NB4 (cell line): ENCODE measurements around the gene PDK2.
"Not testable (repeated sequence)": the region's sequence is repeated elsewhere in the genome, so short reads cannot be mapped to it uniquely, and the experiment has no call there.

Experiments used
- DNase-seq: peaks from one replicate; pipeline ENCODE4 v3.0.0; 2010; ENCODE audit warnings: low read depth
- H3K4me3 ChIP-seq: one replicate; pipeline ENCODE4 v1.5.1; 2011; ENCODE audit warnings: mild to moderate bottlenecking, low read depth, low read length, moderate library complexity
- CTCF ChIP-seq: IDR thresholded peaks from one replicate; pipeline ENCODE4 v1.5.1; 2012; ENCODE audit warnings: low read depth, low read length
- MAX ChIP-seq: IDR thresholded peaks from 2 replicates; pipeline ENCODE4 v1.6.1; 2011; ENCODE audit warnings: low read depth, low read length
- MYC ChIP-seq: IDR thresholded peaks from 2 replicates; pipeline ENCODE4 v1.6.1; 2011; ENCODE audit warnings: low read depth, low read length
- POLR2A ChIP-seq: IDR thresholded peaks from 2 replicates; pipeline ENCODE4 v1.6.1; 2011; ENCODE audit warnings: mild to moderate bottlenecking; ENCODE audit not compliant: insufficient read length; ENCODE audit errors: extremely low read depth

The PDK2 gene

GRCh38 chr17:50060951-50061712 lies 34.0 kb upstream of the PDK2 start:
- no peak for TF ChIP-seq POLR2A
- TF ChIP-seq MAX = no peak
- TF ChIP-seq MYC = no peak
- no peak for TF ChIP-seq CTCF
- DNase-seq = no peak
- no peak overlapping the region for H3K4me3 ChIP-seq

GRCh38 chr17:50061713-50062045 lies 33.5 kb upstream of the PDK2 start:
- DNase-seq, H3K4me3 ChIP-seq: not testable (repeated sequence)

- H3K4me3 ChIP-seq = no peak overlapping the region
- DNase-seq = no peak
- no peak for TF ChIP-seq MAX
- TF ChIP-seq POLR2A = no peak
- no peak for TF ChIP-seq CTCF
- TF ChIP-seq MYC = no peak
These were observed 32.6 kb upstream of the PDK2 start for GRCh38 chr17:50062293-50063243.

GRCh38 chr17:50063561-50064252 lies 31.4 kb upstream of the PDK2 start:
- TF ChIP-seq POLR2A (no peak), MYC (no peak), MAX (no peak), CTCF (no peak)
- DNase-seq = no peak
- H3K4me3 ChIP-seq = no peak overlapping the region

GRCh38 chr17:50064253-50065001 lies 30.7 kb upstream of the PDK2 start:
- peak; percentile 90 for DNase-seq
- TF ChIP-seq MYC (0 out of 2 replicates have a peak, but pooled peaks have one; percentile 16), CTCF (no peak), MAX (0 out of 2 replicates have a peak, but pooled peaks have one; percentile 5), POLR2A (no peak)
- no peak overlapping the region for H3K4me3 ChIP-seq
